Non-pigmented ciliary epithelial cell (primary cell): ENCODE measurements around the gene AGBL3.

Source experiments
- DNase-seq: peaks from one replicate; pipeline ENCODE4 v3.0.0-alpha.2; 2010; ENCODE audit warnings: low read depth

AGBL3 gene

GRCh38 chr7:135150072-135150782 is 163.9 kb downstream of the AGBL3 start:
- no peak for DNase-seq

GRCh38 chr7:135151132-135151531 is 164.8 kb downstream of the AGBL3 start:
- no peak for DNase-seq

- DNase-seq: no peak
Measured at GRCh38 chr7:135151533-135151932, 165.2 kb downstream of the AGBL3 start.

GRCh38 chr7:135152442-135152841 is 166.1 kb downstream of the AGBL3 start:
- DNase-seq: no peak

- no peak for DNase-seq
Measured at GRCh38 chr7:135154734-135155133, 168.4 kb downstream of the AGBL3 start.

- no peak for DNase-seq
Measured at GRCh38 chr7:135156290-135156689, 170.0 kb downstream of the AGBL3 start.

- no peak for DNase-seq
Measured at GRCh38 chr7:135158141-135158655, 171.9 kb downstream of the AGBL3 start.

- no peak for DNase-seq
Measured at GRCh38 chr7:135158874-135159273, 172.6 kb downstream of the AGBL3 start.

GRCh38 chr7:135159359-135160085 is 173.2 kb downstream of the AGBL3 start:
- no peak for DNase-seq

GRCh38 chr7:135160098-135160857 is 174.0 kb downstream of the AGBL3 start:
- no peak for DNase-seq

- DNase-seq: no peak
Measured at GRCh38 chr7:135160858-135161653, 174.7 kb downstream of the AGBL3 start.

- no peak for DNase-seq
Measured at GRCh38 chr7:135161669-135162068, 175.4 kb downstream of the AGBL3 start.

- DNase-seq: no peak
Measured at GRCh38 chr7:135162382-135163001, 176.2 kb downstream of the AGBL3 start.

GRCh38 chr7:135164357-135165061 is 178.2 kb downstream of the AGBL3 start:
- no peak for DNase-seq

GRCh38 chr7:135165862-135166261 is 179.6 kb downstream of the AGBL3 start:
- no peak for DNase-seq

GRCh38 chr7:135166338-135166990 is 180.2 kb downstream of the AGBL3 start:
- no peak for DNase-seq

- DNase-seq: no peak
Measured at GRCh38 chr7:135167365-135167917, 181.1 kb downstream of the AGBL3 start.

- no peak for DNase-seq
Measured at GRCh38 chr7:135168001-135168400, 181.7 kb downstream of the AGBL3 start.

- no peak for DNase-seq
Measured at GRCh38 chr7:135168489-135169140, 182.3 kb downstream of the AGBL3 start.
